Measurements from ENCODE around the gene ZNF580.

Gene ZNF580

GRCh38 chr19:55647732-55648584, 7.2 kb downstream of the ZNF580 start, which contains the start of gene CCDC106:
TSS of gene CCDC106 (plus strand) at chr19:55648212. CDS start at chr19:55649047, 835 bp downstream.
- peak; percentile 50 for DNase-seq

- no peak for DNase-seq
These were observed 7.9 kb downstream of the ZNF580 start for GRCh38 chr19:55648585-55649267.

GRCh38 chr19:55649268-55650125, 8.7 kb downstream of the ZNF580 start:
- no peak for DNase-seq

- DNase-seq: no peak
These were observed 9.3 kb downstream of the ZNF580 start for GRCh38 chr19:55650126-55650557.

- DNase-seq: no peak
These were observed 9.9 kb downstream of the ZNF580 start for GRCh38 chr19:55650602-55651230.

- DNase-seq: no peak
These were observed 10.4 kb downstream of the ZNF580 start for GRCh38 chr19:55651236-55651635.

GRCh38 chr19:55652311-55653128, 11.7 kb downstream of the ZNF580 start:
- DNase-seq: no peak

- peak; percentile 93 for DNase-seq
These were observed 13.0 kb downstream of the ZNF580 start for GRCh38 chr19:55653651-55654322.

- DNase-seq: peak; percentile 96
These were observed 13.6 kb downstream of the ZNF580 start for GRCh38 chr19:55654323-55654867.

- DNase-seq: peak; percentile 71
These were observed 14.3 kb downstream of the ZNF580 start, which contains the start of gene U2AF2 for GRCh38 chr19:55654868-55655647. TSS of gene U2AF2 (plus strand) at chr19:55655035. CDS start at chr19:55655105, 70 bp downstream.

- no peak for DNase-seq
These were observed 14.8 kb downstream of the ZNF580 start for GRCh38 chr19:55655648-55656040.

- no peak for DNase-seq
These were observed 15.8 kb downstream of the ZNF580 start for GRCh38 chr19:55656552-55656951.

GRCh38 chr19:55656988-55657747, 16.4 kb downstream of the ZNF580 start:
- no peak for DNase-seq

GRCh38 chr19:55658846-55659459, 18.2 kb downstream of the ZNF580 start:
- DNase-seq: no peak

GRCh38 chr19:55659822-55660221, 19.0 kb downstream of the ZNF580 start:
- DNase-seq: no peak

GRCh38 chr19:55660404-55660803, 19.6 kb downstream of the ZNF580 start:
- DNase-seq: no peak

GRCh38 chr19:55660991-55661390, 20.2 kb downstream of the ZNF580 start:
- no peak for DNase-seq

GRCh38 chr19:55661826-55662225, 21.0 kb downstream of the ZNF580 start:
- no peak for DNase-seq

Measured in NCI-H510A (cell line).